ENCODE results near the gene DYNC2I2. TPM values are rescaled to one million over a fixed set of nuclear protein-coding genes. Genes with fewer than 3 reads are reported as not detected.

Gene DYNC2I2
- total and polyA plus RNA-seq, 2 donors (not counting 3 experiments of a cell fraction or from before 2014, with no cell fraction given) = 73.6 to 82.6 TPM

DNA sequence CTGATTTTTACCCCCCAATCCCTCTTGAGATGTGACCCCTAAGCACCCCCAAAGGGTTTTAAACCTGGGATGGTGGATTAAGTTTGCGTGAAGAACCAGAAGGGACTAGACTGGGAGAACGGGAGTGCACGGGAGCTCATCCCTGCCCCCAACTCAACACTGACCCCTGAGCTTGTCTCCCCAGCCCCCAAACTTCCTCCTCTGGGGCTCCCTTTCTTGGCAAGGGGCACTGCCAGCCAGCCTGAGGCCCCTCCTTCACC lies 27.3 kb upstream of the DYNC2I2 start:
- H3K9me1 ChIP-seq (replicated peaks; ENCODE audit: control insufficient read depth, extremely low read depth, insufficient read depth, low read length) = no peaks in the 10 kb centered on the region
- TF ChIP-seq JUN (IDR thresholded peaks at IDR 0.05; ENCODE audit: borderline replicate concordance, insufficient read depth, insufficient read length, low read depth) = no peak
- TF ChIP-seq POLR2A (IDR thresholded peaks at IDR 0.05; ENCODE audit: low read depth, low read length) = no peak
- no peak for TF ChIP-seq POLR2AphosphoS5 (IDR thresholded peaks at IDR 0.05; ENCODE audit: insufficient read depth, low read depth, low read length)
- TF ChIP-seq, protein P1, sequence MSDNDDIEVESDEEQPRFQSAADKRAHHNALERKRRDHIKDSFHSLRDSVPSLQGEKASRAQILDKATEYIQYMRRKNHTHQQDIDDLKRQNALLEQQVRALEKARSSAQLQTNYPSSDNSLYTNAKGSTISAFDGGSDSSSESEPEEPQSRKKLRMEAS (IDR thresholded peaks at IDR 0.05; ENCODE audit: insufficient read depth, insufficient read length) = no peak
- TF ChIP-seq MYC (IDR thresholded peaks at IDR 0.05; ENCODE audit: low read depth, low read length) = no peak
- TF ChIP-seq, protein P2, sequence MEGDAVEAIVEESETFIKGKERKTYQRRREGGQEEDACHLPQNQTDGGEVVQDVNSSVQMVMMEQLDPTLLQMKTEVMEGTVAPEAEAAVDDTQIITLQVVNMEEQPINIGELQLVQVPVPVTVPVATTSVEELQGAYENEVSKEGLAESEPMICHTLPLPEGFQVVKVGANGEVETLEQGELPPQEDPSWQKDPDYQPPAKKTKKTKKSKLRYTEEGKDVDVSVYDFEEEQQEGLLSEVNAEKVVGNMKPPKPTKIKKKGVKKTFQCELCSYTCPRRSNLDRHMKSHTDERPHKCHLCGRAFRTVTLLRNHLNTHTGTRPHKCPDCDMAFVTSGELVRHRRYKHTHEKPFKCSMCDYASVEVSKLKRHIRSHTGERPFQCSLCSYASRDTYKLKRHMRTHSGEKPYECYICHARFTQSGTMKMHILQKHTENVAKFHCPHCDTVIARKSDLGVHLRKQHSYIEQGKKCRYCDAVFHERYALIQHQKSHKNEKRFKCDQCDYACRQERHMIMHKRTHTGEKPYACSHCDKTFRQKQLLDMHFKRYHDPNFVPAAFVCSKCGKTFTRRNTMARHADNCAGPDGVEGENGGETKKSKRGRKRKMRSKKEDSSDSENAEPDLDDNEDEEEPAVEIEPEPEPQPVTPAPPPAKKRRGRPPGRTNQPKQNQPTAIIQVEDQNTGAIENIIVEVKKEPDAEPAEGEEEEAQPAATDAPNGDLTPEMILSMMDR (IDR thresholded peaks at IDR 0.05; ENCODE audit: extremely low read depth in 1 of 2, insufficient read depth in 1 of 2, low read depth in 1 of 2, low read length in 2 of 2) = no peak
- no peak for TF ChIP-seq GATA2 (IDR thresholded peaks at IDR 0.05; ENCODE audit: insufficient read depth, insufficient read length, low read depth, low read length)
- no peak for TF ChIP-seq EZH2 (IDR thresholded peaks at IDR 0.05; ENCODE audit: borderline replicate concordance, low read depth, low read length, severe bottlenecking)
- no peak for TF ChIP-seq FOS (IDR thresholded peaks at IDR 0.05; ENCODE audit: borderline replicate concordance, insufficient read depth, low read length)
- H4K20me1 ChIP-seq (replicated peaks; ENCODE audit: control insufficient read depth, extremely low read depth, insufficient read depth, low read length) = no peaks in the 10 kb centered on the region
- H3K4me2 ChIP-seq (ENCODE audit: insufficient read depth, low read length) = peak overlapping the region; percentile 91
- peak overlapping the region; percentile 65 for H3K27ac ChIP-seq (ENCODE audit: insufficient read depth, low read depth, low read length)
- CTCF ChIA-PET = interaction anchor here (0.9 to 1.7 kb wide), 6 partner anchors 11 to 135 kb away, joined by 3 to 10 read pairs (median 4); partner anchors contain the start of genes DYNC2I2, ENDOG and PKN3
- no peaks in the 10 kb centered on the region for H3K27me3 ChIP-seq (ENCODE audit: control insufficient read depth in 2 of 2, insufficient read depth in 2 of 2, low read length in 2 of 2)
- POLR2A ChIA-PET = interaction anchor here (0.6 to 0.9 kb wide), 2 partner anchors 42 to 49 kb away, joined by 3 to 4 read pairs; no protein-coding TSS in a partner anchor
- peak overlapping the region; percentile 92 for H3K9ac ChIP-seq (replicated peaks; ENCODE audit: extremely low read depth, insufficient read depth, low read length)
- peak overlapping the region; percentile 58 to 90 (median 87) for H3K4me3 ChIP-seq (replicated peaks in 1 of 3; ENCODE audit: insufficient read depth in 1 of 3, low read depth in 1 of 3, low read length in 3 of 3)
- intact Hi-C loops (cut with micrococcal nuclease) = no loop called here
- no peak for DNase-seq (ENCODE audit: low read depth, low spot score)
- BruUV-seq (replicated peaks) = TSS peak; percentile 62
- peaks cover 10% of the 10 kb centered on the region for H3K79me2 ChIP-seq (ENCODE audit: control insufficient read depth, insufficient read depth, low read length)
- H2AFZ ChIP-seq (ENCODE audit: low read depth, low read length) = peak overlapping the region; percentile 59
- H3K9me3 ChIP-seq (replicated peaks; ENCODE audit: control insufficient read depth, insufficient read depth, low read length) = no peaks in the 10 kb centered on the region
- no peak for FAIRE-seq
- peaks cover 11% of the 10 kb centered on the region for H3K4me1 ChIP-seq (ENCODE audit: control insufficient read depth, extremely low read depth, insufficient read depth, low read length)
- dilution Hi-C loops (cut with MboI; ENCODE audit: extremely low pct_ligation_motif_present, low sequenced_read_pairs) = no loop called here
- H3K36me3 ChIP-seq (ENCODE audit: control insufficient read depth in 2 of 2, extremely low read depth in 1 of 2, insufficient read depth in 2 of 2, low read length in 2 of 2) = no peaks in the 10 kb centered on the region

All from endothelial cell of umbilical vein (primary cell).